Skin epidermis (tissue), 12 donors: ENCODE data around the gene RAB5IF.
"Not testable (repeated sequence)": the region's sequence is repeated elsewhere in the genome, so short reads cannot be mapped to it uniquely, and the experiment has no call there.

Experiments
- H3K27ac ChIP-seq, 21 experiments: fragments of 200-600 bp; sonication (generic) in 11 of 21; one replicate each; pipeline ENCODE4 v1.5.0; 2020; ENCODE audit warnings: mild to moderate bottlenecking in 3 of 21, inconsistent platforms in 2 of 21, moderate library complexity in 2 of 21
- H3K4me3 ChIP-seq, 7 experiments: fragments of 200-600 bp; sonication (generic) in 2 of 7; one replicate each; pipeline ENCODE4 v1.5.0; 2020; ENCODE audit warnings: inconsistent platforms in 2 of 7, mild to moderate bottlenecking in 2 of 7, moderate library complexity in 1 of 7

The RAB5IF gene

DNA sequence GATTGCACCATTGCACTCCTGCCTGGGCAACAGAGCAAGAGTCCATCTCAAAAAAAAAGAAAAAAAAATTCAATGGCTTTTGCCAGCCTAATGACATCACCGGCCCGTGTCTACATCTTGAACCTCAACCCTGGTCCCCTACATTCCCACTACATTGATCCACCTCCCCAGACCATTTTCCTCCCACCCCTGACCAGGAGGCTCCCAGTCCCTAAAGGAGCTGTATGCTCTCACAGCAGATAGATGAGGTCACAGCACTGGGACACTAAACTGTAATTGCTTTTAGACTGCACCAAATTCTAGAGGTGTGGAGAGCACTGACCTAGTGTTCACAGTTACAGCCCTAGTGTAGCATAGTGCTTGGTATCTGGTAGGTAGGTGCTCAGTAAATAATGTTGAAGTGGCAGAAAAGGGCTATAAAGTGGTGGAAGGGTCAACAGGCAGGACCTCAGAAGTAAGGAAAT lies 21.5 kb upstream of the RAB5IF start:
- no peak overlapping the region for H3K27ac ChIP-seq
- no peak overlapping the region for H3K4me3 ChIP-seq

DNA sequence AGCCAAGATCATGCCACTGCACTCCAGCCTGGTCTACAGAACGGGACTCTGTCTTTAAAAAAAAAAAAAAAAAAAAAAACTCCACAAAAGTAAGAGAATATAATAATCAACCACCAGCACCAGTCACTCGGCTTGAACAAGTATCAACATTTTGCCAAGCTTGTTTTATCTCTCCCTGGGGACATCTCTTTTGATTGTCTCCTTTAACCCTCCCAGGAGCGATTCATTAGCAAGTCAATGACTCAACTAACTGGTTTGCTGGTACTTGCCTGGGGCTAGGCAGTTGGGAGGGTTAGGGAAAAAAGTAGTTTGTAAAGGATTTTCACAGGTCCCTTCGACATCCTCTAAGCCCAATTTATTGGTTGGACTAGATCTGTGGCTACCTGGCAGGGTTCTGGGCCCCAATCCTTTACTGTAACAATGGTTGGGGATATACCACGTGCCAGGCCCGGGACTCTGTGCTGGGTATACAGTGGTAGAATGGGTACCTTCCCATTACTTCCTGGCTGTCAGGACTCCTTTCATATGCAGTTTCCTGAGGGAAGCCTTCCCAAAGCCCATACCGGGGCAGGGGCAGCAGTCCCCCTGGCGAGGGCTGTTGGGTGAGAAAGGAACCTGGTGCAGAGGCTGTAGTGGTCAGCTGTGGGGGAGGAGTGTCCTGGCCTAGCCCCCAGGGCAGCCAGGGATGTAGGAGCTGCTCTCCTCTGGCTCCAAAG lies 20.0 kb upstream of the RAB5IF start:
- Histone ChIP-seq H3K27ac (peak overlapping the region in 7 of 21 experiments; percentile 4 to 66 (median 34)), H3K4me3 (no peak overlapping the region)

DNA sequence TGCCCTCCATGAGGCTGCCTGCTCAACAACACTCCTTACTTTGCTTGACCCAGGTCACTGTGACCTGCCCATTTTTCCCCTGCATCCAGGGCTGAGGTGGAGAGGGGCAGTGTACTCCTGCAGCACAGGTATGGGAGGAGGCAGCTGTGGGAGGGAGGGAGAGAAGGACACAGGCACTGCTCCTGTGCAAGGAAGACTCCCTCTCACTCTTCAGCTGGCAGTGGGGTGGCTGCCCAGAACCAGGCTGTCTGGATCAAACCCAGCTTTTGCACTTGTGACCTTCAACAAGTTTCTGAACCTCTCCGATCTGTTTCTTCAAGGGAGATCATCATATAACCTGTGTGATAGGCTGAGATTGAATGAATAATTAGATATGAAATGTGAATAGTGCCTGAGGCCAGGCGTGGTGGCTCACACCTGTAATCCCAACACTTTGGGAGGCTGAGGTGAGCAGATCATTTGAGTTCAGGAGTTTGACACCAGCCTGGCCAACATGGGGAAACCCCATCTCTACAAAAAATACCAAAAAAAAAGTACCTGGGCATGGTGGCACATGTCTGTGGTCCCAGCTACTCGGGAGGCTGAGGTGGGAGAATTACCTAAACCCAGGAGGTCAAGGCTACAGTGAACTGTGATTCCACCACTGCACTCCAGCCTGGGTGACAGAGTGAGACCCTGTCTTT lies 18.1 kb upstream of the RAB5IF start:
- Histone ChIP-seq H3K4me3 (no peak overlapping the region), H3K27ac (no peak overlapping the region)

DNA sequence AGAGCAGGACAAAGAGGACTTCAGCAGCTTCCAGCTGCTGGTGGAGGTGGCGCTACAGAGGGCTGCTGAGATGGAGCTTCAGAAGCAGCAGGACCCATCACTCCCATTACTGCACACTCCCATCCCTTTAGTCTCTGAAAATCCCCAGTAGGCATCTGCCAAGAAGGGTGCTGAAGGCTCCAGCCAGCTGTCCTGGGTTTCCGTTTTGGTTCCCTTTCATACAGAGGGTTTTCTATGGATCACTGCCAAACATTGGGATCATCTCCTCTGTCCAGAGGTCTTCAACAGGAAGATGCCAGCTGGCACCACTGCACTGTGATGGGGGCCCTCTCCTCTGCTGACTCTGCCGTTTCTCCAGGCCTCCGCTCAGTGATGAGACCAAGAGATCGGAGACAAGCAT lies 14.3 kb upstream of the RAB5IF start:
- H3K4me3 ChIP-seq = no peak overlapping the region
- peak overlapping the region in 1 of 21 experiments; percentile 56 for H3K27ac ChIP-seq

DNA sequence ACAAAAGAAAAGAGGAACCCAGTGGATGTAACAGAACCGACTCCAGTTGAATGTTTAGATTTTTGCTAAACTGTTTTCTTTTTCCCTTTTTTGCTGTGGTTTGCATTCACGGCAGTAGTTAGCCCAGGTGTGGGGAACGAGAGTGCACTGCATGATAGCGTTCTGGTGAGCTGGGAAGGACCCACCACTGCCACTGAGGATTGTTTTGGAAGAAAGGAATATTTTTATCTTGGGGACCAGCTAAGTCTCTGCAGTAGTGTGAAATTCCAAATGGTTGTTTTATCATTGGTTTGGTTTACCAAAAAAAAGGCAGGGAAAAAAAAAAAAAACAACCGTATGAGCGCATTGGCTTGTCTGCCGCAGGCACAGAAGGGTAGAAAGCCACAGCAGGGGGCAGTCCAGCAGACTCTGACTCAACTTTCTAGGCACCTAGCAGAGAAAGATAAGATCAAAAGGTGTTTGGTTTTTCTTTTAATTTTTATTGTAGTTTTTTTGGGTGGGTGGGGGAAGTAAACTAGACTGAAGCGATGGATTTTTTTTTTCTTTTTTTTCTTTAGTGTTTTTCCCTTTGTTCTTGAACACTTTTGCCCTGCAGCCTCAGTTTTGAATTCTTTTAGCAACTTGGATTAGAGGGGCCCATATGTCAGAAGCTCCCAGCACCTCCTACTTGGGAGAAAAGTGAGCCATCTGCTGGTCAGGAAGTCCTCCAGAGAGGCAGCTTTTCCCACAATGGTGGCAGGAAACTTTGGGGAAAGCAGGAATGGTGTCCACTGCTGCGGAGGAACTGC lies 13.5 kb upstream of the RAB5IF start:
- Histone ChIP-seq H3K27ac (peak overlapping the region in 2 of 21 experiments; percentile 14 to 56), H3K4me3 (no peak overlapping the region)

DNA sequence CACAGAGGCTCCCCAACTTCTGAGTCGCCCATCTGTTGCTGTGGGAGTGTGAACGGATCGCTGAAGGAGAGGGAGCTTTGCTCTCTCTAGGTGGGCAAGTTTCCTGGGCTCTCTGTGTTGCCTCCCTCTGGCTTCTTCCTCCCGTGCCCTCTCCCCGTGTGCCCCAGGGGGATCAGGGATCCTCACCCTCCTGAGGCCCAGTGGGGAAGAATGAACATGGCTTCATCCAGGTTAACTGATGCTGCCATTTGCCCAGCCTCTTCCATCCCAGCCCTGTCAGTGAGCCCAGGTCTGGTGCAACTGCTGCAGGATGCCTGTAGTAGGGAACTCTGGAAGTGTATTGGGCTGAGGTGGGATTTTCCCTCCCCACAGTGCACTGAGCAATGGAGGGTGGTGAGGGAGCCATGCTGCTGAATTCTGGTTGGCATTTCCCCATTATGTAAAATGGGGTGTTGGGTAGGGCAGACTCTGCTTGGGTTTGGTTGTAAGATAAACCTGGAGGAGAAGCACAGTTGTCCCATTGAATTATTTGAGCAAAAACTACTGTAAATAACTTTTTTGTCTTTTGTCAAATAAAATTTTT lies 12.1 kb upstream of the RAB5IF start:
- Histone ChIP-seq H3K4me3 (no peak overlapping the region), H3K27ac (peak overlapping the region in 3 of 21 experiments; percentile 8 to 38 (median 12))

DNA sequence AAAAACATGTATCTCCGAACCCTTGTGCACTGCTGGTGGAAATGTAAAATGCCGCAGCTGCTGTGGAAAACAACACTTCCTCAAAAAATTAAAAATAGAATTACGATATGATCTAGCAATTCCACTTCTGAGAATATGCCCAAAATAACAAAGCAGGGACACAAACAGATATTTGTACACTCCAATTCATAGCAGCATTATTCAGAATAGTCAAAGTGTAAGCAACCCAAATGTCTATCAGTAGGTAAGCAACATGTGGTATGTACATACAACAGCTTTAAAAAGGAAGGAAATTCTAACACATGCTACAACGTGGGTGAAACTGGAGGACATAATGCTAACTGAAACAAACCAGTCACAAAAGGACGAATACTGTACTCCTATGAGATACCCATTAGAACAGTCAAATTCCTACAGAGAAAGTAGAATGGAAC lies 5.7 kb upstream of the RAB5IF start:
- Histone ChIP-seq H3K27ac (peak overlapping the region in 1 of 21 experiments; percentile 10), H3K4me3 (no peak overlapping the region)

DNA sequence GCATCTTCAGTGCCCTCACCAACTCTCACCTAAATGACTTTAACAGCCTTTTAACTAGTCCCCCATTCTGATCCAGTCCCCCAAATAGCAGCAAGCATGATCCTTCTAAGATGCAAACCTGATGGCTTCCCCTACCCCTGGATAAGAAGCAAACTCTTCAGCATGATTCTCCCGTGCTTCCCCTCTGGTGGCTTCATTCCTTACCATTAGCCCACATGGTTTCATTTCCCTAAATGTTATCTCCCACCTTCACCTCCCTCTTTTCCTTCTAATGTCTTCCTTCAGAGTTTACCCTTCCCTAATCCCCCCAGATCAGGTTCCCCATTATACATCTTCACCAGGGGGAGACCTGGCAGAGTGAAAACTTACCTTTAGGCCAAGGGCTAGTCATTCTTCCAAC lies 4.0 kb upstream of the RAB5IF start:
- H3K27ac ChIP-seq = no peak overlapping the region
- H3K4me3 ChIP-seq = no peak overlapping the region

DNA sequence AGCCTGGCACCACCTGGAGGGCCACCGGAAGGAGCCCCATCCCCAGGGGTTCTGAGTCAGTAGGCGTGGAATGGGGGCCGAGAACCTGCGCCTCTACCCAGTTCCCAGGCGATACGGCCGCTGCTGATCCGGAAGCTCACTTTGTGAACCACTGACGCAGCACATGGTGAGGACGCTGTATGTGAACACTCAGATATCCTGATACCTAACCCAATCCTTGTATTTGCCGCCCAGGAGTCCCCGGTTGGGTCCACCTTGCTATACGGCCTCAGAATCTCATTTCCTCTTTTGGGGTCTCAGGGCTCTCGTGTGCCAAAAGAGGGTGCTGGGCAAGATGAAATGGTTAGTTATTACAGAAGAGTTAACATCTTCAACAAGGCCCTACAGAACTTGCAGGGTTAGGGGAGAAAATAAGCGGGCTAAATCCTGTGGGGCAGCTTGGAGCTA lies 604 bp upstream of the RAB5IF start:
- H3K27ac ChIP-seq = peak overlapping the region in 20 of 21 experiments; percentile 81 to 96 (median 89)
- H3K4me3 ChIP-seq = peak overlapping the region; percentile 8 to 95 (median 84)

DNA sequence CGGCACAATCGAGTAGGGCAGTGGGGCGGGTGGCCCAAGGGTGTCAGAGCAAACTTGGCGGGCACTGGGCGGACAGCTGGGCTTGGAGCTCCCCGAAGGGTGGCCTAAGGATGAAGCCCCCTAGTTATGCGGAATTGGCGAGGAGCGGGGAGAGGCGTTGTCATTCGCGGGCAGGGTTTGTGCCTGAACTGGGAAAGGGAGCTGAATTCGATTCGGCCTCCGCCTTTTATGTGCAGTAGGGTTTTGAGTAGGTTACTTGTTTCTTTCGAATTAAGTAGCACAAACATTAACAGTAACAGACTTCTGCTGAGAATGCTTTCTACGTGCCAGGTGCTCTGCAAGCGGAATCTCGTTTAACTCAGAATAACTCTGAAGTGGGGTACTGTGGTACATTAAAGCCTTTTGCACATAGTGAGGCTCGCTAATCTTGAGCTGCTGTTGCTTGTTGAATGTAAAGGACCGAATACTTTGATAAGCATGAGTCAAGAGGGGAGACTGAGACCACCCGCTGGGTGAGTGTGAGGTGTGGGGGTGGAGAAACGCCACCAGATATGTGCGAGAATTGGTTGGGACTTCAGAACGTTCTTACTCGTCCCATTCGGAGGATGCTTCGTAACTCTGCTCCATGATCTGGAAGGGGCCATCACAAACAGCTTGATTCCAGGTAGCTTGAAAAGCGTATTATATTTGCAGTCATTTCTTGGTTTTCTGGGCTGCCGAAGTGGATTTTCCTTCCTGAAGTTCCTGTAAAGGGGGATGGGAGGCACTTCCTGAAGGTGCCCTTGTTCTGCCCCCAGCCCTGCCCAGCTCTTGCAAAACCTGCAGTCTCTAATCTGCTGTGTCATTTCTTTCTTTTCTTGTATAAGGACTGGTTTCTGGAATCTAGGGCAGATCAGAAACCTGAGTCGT lies 833 bp downstream of the RAB5IF start:
- H3K4me3 ChIP-seq = peak overlapping the region; percentile 67 to 95 (median 86)

DNA sequence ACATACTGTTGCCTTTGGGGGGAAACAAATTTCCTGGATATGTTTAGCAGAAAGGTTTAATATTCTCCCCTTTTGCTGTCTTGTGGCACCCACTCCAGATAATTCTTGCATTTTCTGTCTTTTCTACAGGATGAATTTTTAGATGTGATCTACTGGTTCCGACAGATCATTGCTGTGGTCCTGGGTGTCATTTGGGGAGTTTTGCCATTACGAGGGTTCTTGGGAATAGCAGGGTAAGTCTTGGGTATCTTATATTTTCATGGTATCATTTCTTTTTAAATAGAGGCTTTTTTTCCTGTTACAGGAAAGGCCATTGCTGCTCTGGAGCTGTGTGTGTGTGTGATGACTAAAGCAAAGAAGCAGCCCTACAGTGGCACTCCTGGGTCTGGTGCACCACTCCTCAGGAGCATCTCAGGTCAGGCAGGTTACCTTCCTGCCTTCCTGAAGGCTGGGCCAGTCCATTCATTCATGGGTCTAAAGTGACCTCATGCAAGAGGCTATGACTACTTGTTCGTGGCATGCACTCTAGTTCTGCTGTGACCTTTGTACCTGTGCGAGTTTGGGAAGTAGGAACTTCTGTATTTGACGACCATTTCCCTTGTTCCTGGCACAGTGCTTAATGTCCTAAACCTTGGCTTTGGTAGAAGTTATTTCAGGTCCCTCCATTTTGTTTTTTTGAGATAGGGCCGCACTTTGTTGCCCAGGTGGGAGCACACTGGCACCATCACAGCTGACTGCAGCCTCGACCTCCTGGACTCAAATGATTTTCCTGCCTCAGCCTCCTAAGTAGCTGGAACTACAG lies 2.2 kb downstream of the RAB5IF start:
- peak overlapping the region in 3 of 7 experiments; percentile 67 to 95 (median 86) for H3K4me3 ChIP-seq
- H3K27ac ChIP-seq = peak overlapping the region in 18 of 21 experiments; percentile 25 to 98 (median 92)

More for the DNA sequence above, 833 bp downstream of the RAB5IF start:
- H3K27ac ChIP-seq = peak overlapping the region; percentile 42 to 98 (median 92)

DNA sequence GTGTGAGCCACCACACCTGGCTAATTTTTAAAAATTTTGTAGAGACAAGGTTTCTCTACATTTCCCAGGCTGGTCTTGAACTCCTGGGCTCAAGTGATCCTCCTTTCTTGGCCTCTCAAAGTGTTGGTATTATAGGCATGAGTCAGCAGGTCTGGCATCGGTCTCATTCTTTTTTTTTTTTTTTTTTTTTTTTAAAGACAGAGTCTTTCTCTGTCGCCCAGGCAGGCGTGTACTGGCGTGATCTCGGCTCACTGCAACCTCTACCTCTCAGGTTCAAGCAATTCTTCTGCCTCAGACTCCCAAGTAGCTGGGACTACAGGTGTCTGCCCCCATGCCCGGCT lies 2.8 kb downstream of the RAB5IF start:
- H3K27ac ChIP-seq, H3K4me3 ChIP-seq: not testable (repeated sequence)

DNA sequence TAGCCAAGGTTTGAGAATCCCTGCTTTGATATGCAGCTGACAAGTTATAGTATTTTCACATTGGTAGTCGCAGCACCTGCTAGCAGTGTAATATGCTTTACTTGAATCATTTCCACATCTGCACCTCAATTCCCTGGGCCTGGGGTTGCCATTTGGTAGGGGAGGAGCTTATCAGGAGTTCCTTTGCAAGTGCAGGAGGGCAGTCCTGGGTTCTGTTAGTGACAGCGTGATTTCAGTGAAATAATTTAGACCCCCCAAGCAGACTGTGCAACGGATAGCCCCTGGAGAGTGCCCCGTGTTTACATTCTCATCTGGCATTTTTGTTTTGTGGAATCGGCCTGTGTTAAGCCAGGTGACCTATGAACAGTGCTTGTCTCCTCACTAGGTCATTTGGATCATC lies 6.0 kb downstream of the RAB5IF start:
- H3K4me3 ChIP-seq = no peak overlapping the region
- no peak overlapping the region for H3K27ac ChIP-seq

DNA sequence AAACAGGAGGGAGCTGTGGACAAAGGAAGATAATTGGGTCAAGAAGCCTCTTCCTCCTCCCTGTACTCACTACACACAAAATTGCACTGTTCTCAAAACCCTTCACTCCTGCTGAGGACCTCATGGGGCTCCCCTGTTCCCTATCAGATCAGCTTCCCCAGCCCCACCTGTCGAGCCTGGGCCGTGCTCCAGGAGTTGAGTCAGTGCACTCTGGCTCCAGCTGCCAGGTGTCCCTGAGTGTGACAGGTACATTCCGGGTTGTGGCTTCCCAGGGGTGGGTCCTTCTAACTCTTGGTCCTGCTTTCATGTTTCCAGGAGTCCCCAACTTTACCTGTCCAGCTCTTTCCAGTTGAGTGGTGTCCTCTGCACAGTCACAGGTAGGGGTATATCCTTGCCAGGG lies 8.4 kb downstream of the RAB5IF start:
- Histone ChIP-seq H3K4me3 (no peak overlapping the region), H3K27ac (no peak overlapping the region)

DNA sequence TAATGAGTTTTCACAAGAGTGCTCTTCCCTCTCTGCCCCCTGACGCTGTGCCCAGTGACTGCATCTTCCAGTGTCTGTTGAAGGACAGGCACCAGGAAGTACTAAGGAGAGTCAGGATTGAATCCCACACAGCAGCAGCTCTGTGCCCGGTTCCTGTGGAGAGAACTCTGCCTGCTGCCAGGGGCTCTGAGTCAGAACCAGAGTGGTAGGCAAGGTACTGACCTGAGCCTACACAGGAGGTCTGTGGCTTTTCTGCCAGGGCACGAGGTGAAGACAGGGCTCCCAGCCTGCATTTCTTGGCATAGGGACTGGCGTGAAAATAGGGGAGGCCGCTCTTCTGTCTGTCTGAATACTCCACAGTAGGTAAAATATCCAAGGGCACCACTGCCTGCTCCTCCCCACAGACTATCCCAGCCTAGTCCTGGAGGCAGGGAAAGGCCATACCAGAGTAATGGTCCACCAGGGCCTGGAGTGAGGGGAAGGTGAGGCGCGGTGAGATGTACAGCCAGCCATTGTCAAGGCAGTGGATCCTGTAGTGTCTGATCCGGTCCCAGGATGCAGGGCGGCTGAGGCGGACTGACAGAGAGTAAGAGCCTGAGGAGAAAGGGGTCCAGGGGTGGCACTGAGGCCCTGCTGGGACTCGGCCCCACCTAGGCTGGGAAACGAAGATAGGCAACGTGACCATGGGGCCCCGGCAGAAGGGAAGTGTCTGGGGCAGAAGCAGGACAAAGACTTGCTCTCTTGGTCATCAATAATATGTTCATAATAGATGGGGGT lies 9.4 kb downstream of the RAB5IF start:
- no peak overlapping the region for H3K4me3 ChIP-seq
- peak overlapping the region in 1 of 21 experiments; percentile 33 for H3K27ac ChIP-seq

DNA sequence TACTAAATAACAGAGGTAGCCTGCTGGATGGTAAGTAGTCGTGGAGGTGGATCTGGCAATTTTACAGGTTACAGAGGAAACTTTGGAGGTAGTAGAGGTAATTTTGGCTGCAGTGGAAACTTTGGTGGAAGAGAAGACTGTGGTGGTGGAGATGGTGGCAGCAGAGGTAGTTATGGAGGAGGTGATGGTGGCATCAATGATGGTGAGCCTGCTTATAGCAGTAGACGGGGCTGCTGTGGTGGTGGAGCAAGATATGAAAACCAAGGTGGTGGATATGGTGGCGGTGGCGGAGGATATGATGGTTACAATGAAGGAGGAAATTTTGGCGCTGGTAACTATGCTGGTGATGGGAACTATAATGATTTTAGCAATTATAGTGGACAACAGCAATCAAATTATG lies 15.3 kb downstream of the RAB5IF start:
- H3K4me3 ChIP-seq = no peak overlapping the region
- H3K27ac ChIP-seq = no peak overlapping the region

DNA sequence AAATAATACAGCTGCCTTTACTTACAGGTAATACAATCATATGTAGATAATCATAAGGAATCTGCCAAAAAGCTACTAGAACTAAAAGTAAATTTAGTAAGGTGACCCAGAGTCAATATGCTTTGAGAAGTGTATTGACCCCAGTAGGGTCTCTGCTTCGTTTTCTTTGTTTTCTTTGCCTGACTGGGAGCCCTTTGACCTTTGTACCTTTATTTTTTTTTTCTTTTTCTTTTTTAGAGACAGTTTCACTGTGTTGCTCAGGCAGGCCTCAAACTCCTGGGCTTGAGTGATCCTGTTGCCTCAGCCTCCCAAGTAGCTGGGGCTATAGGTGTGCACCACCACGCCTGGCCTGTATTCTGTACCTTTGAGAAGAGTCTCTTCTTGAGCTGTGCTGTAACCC lies 17.9 kb downstream of the RAB5IF start:
- no peak overlapping the region for H3K27ac ChIP-seq
- no peak overlapping the region for H3K4me3 ChIP-seq
